Fibroblast of villous mesenchyme (primary cell): ENCODE data around the gene TRIM72. TPM values are rescaled to one million over a fixed set of nuclear protein-coding genes. Genes with fewer than 3 reads are reported as not detected.

Experiments used
- DNase-seq: peaks from one replicate; pipeline ENCODE4 v3.0.0-alpha.2; 2010; ENCODE audit warnings: low read depth
- H3K4me3 ChIP-seq: 2 replicates; pipeline ENCODE4 v1.5.1; 2011; ENCODE audit warnings: low read depth, mild to moderate bottlenecking, low read length
- total RNA-seq: library from RNA; depleted of rRNA; stranded (reverse); fragments of >200 nt; gene quantifications from 2 replicates; pipeline ENCODE4 v1.2.3, GENCODE V29; 2012
- TF ChIP-seq, protein P1 (sequence below): IDR thresholded peaks from 2 replicates; pipeline ENCODE4 v1.5.1; 2012; ENCODE audit warnings: low read depth, mild to moderate bottlenecking, low read length; ENCODE audit not compliant: insufficient read depth

TRIM72 gene
- total RNA-seq, 1 donor: not detected

DNA sequence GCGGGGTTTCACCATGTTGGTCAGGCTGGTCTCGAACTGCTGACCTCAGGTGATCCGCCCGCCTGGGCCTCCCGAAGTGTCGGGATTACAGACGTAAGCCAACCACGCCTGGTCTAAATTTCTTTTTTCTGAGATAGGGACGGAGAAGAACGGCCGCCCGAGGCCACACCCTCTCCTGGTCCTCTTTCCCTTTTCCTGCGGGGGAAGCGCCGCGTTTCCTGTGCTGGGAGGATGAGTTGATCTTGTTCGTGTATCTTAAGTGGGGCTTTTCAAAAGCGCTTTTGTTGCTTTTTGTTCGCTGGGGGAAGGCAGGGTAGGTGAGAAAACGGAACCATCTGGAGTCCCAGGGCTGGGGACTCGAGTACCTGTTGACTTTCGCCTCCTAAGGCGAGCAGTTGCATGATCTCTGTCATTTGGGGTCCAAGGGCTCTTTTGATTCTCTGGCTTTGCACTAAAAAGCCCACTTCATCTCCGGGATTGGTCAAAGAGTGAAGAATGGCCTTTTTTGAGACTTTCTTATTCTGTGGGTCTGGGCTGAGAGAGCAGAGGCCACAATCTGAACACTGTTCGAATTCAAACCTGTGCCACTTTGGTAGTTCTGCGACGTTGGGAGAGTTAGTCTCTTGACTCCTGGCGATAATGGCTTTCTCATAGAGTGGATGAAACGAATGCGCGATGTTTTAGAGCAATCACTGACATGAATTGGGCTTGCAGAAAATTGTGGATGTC, 32.7 kb upstream of the TRIM72 start:
- TF ChIP-seq, protein P1, sequence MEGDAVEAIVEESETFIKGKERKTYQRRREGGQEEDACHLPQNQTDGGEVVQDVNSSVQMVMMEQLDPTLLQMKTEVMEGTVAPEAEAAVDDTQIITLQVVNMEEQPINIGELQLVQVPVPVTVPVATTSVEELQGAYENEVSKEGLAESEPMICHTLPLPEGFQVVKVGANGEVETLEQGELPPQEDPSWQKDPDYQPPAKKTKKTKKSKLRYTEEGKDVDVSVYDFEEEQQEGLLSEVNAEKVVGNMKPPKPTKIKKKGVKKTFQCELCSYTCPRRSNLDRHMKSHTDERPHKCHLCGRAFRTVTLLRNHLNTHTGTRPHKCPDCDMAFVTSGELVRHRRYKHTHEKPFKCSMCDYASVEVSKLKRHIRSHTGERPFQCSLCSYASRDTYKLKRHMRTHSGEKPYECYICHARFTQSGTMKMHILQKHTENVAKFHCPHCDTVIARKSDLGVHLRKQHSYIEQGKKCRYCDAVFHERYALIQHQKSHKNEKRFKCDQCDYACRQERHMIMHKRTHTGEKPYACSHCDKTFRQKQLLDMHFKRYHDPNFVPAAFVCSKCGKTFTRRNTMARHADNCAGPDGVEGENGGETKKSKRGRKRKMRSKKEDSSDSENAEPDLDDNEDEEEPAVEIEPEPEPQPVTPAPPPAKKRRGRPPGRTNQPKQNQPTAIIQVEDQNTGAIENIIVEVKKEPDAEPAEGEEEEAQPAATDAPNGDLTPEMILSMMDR: no peak

DNA sequence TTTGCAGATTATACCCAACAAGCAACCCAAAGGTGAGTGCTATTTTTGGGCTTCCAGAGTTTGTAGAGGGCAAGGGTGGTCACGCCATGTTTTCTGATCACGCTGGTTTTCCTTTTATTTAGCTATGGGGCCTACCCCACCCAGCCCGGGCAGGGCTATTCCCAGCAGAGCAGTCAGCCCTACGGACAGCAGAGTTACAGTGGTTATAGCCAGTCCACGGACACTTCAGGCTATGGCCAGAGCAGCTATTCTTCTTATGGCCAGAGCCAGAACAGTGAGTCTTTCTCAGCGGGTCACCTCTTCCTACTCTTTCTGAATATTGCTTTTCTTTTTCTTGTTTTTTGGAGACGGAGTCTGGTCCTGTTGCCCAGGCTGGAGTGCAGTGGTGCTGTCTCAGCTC, 31.5 kb upstream of the TRIM72 start:
- no peak for DNase-seq
- TF ChIP-seq, protein P1: no peak
- H3K4me3 ChIP-seq: peak overlapping the region; percentile 96

More for the DNA sequence above, 32.7 kb upstream of the TRIM72 start:
- peak; percentile 59 for DNase-seq
- peak overlapping the region; percentile 96 for H3K4me3 ChIP-seq

DNA sequence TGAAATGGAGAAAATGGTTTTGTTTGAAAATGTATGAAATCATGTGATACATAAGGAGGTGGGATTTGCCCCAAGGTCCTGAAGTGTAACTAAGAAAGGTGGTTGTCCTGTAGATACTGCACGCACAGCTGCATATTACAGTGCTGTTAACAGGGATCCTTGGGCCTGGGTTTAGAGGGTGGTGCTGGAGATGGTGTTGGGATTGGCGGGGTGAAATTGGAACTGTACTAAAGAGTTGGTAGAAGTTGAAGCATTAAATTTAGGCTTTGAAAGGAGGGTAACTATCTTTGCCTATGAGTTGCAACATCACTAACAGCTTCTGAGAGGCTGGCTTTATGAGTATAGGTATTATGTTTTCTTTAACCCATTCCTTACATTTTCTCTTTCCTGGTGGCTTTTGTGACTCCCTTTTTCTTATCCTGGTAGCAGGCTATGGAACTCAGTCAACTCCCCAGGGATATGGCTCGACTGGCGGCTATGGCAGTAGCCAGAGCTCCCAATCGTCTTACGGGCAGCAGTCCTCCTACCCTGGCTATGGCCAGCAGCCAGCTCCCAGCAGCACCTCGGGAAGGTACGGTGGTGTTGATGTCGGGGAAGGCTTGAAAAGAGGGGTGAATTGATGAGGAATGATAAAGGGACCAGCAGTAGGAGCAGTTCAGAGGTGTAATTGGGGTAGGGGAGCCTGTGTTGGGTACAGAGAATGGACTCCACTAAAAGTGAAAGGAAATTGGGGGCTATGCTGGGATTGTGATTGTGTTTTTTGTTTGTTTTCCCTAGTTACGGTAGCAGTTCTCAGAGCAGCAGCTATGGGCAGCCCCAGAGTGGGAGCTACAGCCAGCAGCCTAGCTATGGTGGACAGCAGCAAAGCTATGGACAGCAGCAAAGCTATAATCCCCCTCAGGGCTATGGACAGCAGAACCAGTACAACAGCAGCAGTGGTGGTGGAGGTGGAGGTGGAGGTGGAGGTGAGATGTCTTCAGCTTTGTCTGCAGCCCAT, 30.2 kb upstream of the TRIM72 start:
- TF ChIP-seq, protein P1: no peak
- no peak overlapping the region for H3K4me3 ChIP-seq
- DNase-seq: no peak

DNA sequence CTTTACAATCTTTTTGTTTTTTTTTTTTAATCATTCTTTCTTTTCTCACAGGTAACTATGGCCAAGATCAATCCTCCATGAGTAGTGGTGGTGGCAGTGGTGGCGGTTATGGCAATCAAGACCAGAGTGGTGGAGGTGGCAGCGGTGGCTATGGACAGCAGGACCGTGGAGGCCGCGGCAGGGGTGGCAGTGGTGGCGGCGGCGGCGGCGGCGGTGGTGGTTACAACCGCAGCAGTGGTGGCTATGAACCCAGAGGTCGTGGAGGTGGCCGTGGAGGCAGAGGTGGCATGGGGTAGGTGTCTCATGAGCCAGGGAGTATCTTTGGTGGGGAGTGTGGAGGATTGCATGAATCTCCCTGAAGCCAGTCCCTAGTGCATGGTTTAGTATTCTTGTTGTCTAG, 29.0 kb upstream of the TRIM72 start:
- no peak overlapping the region for H3K4me3 ChIP-seq
- TF ChIP-seq, protein P1: no peak
- no peak for DNase-seq

DNA sequence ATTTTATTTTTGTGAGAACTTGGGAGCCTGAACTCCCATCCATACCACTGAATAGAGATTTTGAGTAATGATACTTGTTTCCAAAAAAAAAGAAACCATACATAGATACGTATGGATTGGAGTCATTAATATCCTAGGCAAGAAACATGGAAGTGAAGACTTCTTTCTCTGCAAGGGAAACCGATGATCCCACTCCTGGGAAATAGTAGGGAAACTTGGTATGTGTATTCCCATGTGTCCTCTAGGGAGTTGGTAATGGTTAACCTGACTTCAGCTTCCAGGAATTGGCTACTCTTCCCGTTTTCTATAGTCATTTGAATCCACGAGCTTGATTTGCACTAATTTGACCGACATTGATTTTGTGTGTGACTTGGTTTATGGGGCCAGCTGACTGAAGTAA, 28.6 kb upstream of the TRIM72 start:
- TF ChIP-seq, protein P1: no peak
- DNase-seq: no peak
- H3K4me3 ChIP-seq: no peak overlapping the region

DNA sequence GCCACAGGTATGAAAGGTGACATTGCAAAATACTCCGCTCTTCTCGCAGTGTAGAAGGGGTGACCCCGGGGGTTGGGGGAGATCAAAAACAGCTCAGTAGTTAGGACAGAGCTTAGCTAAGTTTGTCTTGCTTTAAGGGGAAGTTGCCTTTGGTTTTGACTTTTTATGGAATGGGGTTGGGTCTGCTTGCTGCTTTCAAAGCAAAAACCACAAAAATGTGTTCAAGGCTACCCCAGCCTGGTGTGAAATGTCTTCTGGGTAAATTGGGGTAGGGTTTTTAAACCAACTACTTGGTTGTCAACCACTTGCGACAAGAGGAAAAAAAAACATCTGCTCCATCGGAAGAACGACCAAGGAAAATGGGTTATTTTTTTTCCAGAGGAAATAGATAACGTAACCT, 27.7 kb upstream of the TRIM72 start:
- H3K4me3 ChIP-seq: no peak overlapping the region
- TF ChIP-seq, protein P1: no peak
- no peak for DNase-seq
